Breast epithelium (tissue), 3 donors: ENCODE data around the gene ATP13A1.

Source experiments
- POLR2A ChIP-seq: fragments of 450-650 bp; IDR thresholded peaks from one replicate; pipeline ENCODE4 v1.6.1; 2016; ENCODE audit warnings: antibody characterized with exemption, mild to moderate bottlenecking, moderate library complexity
- TF ChIP-seq, protein P1 (sequence below), 3 donors: fragments of 450-650 bp; IDR thresholded peaks; one replicate each; pipeline ENCODE4 v1.5.1; 2016 to 2017; ENCODE audit warnings: antibody characterized with exemption in 3 of 3, mild to moderate bottlenecking in 3 of 3, moderate library complexity in 3 of 3

DNA sequence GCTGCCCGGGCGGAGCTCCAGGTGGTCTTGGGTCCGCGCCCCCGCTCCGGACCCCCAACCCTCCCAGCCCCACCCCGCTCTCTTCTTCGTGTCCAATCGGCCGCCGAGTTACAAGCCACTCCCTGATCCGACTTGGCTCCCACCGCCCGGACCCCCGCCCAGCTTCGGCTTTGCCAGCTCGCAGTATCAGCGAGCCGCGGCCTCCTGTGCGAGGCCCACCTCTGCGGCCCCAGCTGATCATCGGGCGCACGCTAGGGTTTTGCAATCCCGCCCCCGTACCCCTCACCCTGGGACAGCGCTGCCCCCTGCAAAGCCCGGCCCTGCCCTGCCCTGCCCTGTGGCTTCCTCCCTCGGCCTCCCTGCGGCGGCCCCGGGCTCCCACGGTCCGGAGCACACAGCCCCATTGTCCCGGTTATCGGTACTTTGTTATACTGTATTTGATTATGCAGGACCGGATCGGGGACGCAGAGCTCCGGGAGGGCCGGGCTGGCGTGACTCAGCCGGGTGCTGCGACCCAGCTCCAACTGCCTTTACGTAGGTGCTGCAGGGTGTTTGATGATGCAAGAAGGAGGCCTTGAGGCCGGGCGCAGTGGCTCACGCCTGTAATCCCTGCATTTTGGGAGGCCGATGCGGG lies 34.9 kb downstream of the ATP13A1 start:
- TF ChIP-seq, protein P1, sequence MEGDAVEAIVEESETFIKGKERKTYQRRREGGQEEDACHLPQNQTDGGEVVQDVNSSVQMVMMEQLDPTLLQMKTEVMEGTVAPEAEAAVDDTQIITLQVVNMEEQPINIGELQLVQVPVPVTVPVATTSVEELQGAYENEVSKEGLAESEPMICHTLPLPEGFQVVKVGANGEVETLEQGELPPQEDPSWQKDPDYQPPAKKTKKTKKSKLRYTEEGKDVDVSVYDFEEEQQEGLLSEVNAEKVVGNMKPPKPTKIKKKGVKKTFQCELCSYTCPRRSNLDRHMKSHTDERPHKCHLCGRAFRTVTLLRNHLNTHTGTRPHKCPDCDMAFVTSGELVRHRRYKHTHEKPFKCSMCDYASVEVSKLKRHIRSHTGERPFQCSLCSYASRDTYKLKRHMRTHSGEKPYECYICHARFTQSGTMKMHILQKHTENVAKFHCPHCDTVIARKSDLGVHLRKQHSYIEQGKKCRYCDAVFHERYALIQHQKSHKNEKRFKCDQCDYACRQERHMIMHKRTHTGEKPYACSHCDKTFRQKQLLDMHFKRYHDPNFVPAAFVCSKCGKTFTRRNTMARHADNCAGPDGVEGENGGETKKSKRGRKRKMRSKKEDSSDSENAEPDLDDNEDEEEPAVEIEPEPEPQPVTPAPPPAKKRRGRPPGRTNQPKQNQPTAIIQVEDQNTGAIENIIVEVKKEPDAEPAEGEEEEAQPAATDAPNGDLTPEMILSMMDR (IDR thresholded peaks at IDR 0.05): no peak
- no peak for TF ChIP-seq POLR2A
